WTC11 (cell line): Measurements from ENCODE around the gene GPHA2. TPM values are rescaled to one million over a fixed set of nuclear protein-coding genes. Genes with fewer than 3 reads are reported as not detected.
A peak's percentile ranks its signal among the peaks of the same experiment; 100 is the strongest.

Experiments
- ATAC-seq: fragments of 200-7000 bp; cut with Tn5 transposase; 2 replicates; pipeline ENCODE4 v1.10.0; 2021; ENCODE audit warnings: mild to moderate bottlenecking, moderate library complexity
- CTCF ChIA-PET: fragments of 300-600 bp; sonication (Branson Sonifier 250); formaldehyde crosslinking; loops from one replicate; lab custom pipeline; 2021; ENCODE audit warnings: antibody characterized with exemption; lab: Charles Lee
- POLR2A ChIA-PET: fragments of 350-600 bp; sonication (Branson Sonifier 250); formaldehyde crosslinking; loops from one replicate; lab custom pipeline; 2021; ENCODE audit warnings: antibody characterized with exemption; lab: Charles Lee
- DNase-seq: peaks from one replicate; pipeline ENCODE4 v3.0.0; 2021; ENCODE audit warnings: low spot score
- H3K27ac Mint-ChIP-seq: 2 replicates; pipeline ENCODE4 v1.8.0; 2021; ENCODE audit warnings: mixed read lengths
- H3K27me3 Mint-ChIP-seq: 2 replicates; pipeline ENCODE4 v1.8.0; 2021; ENCODE audit warnings: low read depth, mild to moderate bottlenecking, moderate library complexity, mixed read lengths
- H3K36me3 Mint-ChIP-seq: 2 replicates; pipeline ENCODE4 v1.8.0; 2021; ENCODE audit warnings: mixed read lengths
- H3K4me1 Mint-ChIP-seq: 2 replicates; pipeline ENCODE4 v1.8.0; 2022; ENCODE audit warnings: mixed read lengths
- H3K4me3 Mint-ChIP-seq: 2 replicates; pipeline ENCODE4 v1.8.0; 2021; ENCODE audit warnings: mild to moderate bottlenecking, moderate library complexity, mixed read lengths
- H3K9me3 Mint-ChIP-seq: 2 replicates; pipeline ENCODE4 v1.8.0; 2021; ENCODE audit warnings: mixed read lengths
- CREB1 ChIP-seq: sonication (generic); formaldehyde crosslinking; IDR thresholded peaks from 2 replicates; pipeline ENCODE4 v1.8.0; 2023; ENCODE audit warnings: mild to moderate bottlenecking, missing genetic modification reagents
- CREM ChIP-seq: sonication (generic); formaldehyde crosslinking; IDR thresholded peaks from 2 replicates; pipeline ENCODE4 v1.8.1; 2022; ENCODE audit warnings: mild to moderate bottlenecking, missing genetic modification reagents, moderate library complexity
- E2F4 ChIP-seq: sonication (generic); formaldehyde crosslinking; IDR thresholded peaks from 2 replicates; pipeline ENCODE4 v1.8.1; 2022; ENCODE audit warnings: low read depth, mild to moderate bottlenecking, moderate library complexity, missing genetic modification reagents, borderline replicate concordance
- ELF4 ChIP-seq: sonication (generic); formaldehyde crosslinking; IDR thresholded peaks from 2 replicates; pipeline ENCODE4 v1.8.1; 2022; ENCODE audit warnings: low read depth, mild to moderate bottlenecking, moderate library complexity, missing genetic modification reagents
- ETV6 ChIP-seq: sonication (generic); formaldehyde crosslinking; IDR thresholded peaks from 2 replicates; pipeline ENCODE4 v1.8.1; 2022; ENCODE audit warnings: mild to moderate bottlenecking, missing genetic modification reagents
- GTF2I ChIP-seq: fragments of 250-450 bp; sonication (Bioruptor Pico); conservative IDR thresholded peaks from 2 replicates; pipeline ENCODE4 v1.4.0; 2021; ENCODE audit warnings: mild to moderate bottlenecking
- HMGA2 ChIP-seq: fragments of 250-450 bp; sonication (Bioruptor Pico); IDR thresholded peaks from 2 replicates; pipeline ENCODE4 v1.4.0; 2021; ENCODE audit warnings: mild to moderate bottlenecking, moderate library complexity
- IRF2 ChIP-seq: sonication (generic); formaldehyde crosslinking; IDR thresholded peaks from 2 replicates; pipeline ENCODE4 v1.8.0; 2022; ENCODE audit warnings: low read depth, missing genetic modification reagents, borderline replicate concordance
- JAZF1 ChIP-seq: fragments of 250-450 bp; sonication (Bioruptor Pico); IDR thresholded peaks from 2 replicates; pipeline ENCODE4 v1.9.0; 2021; ENCODE audit warnings: moderate library complexity, mild to moderate bottlenecking, inconsistent platforms
- MXD4 ChIP-seq: fragments of 250-450 bp; sonication (Bioruptor Pico); IDR thresholded peaks from 2 replicates; pipeline ENCODE4 v1.8.0; 2021; ENCODE audit warnings: mild to moderate bottlenecking, moderate library complexity, borderline replicate concordance
- NFE2L1 ChIP-seq: sonication (generic); formaldehyde crosslinking; IDR thresholded peaks from 2 replicates; pipeline ENCODE4 v1.8.1; 2023; ENCODE audit warnings: missing genetic modification reagents
- NFYB ChIP-seq: sonication (generic); formaldehyde crosslinking; conservative IDR thresholded peaks from 2 replicates; pipeline ENCODE4 v1.8.0; 2022; ENCODE audit warnings: low read depth, missing genetic modification reagents
- NR3C1 ChIP-seq: sonication (generic); formaldehyde crosslinking; conservative IDR thresholded peaks from 2 replicates; pipeline ENCODE4 v1.8.1; 2023; ENCODE audit warnings: low read depth, mild to moderate bottlenecking, missing genetic modification reagents
- RORB ChIP-seq: fragments of 250-450 bp; sonication (Bioruptor Pico); IDR thresholded peaks from 2 replicates; pipeline ENCODE4 v1.9.0; 2021; ENCODE audit warnings: mild to moderate bottlenecking
- SOX15 ChIP-seq: fragments of 250-450 bp; sonication (Bioruptor Pico); IDR thresholded peaks from 2 replicates; pipeline ENCODE4 v1.9.0; 2021; ENCODE audit warnings: mild to moderate bottlenecking
- TEAD1 ChIP-seq: sonication (generic); formaldehyde crosslinking; IDR thresholded peaks from 2 replicates; pipeline ENCODE4 v1.8.0; 2022; ENCODE audit warnings: mild to moderate bottlenecking, missing genetic modification reagents
- TP53 ChIP-seq: sonication (generic); formaldehyde crosslinking; IDR thresholded peaks from 2 replicates; pipeline ENCODE4 v1.8.1; 2023; ENCODE audit warnings: mild to moderate bottlenecking, missing genetic modification reagents
- ZNF396 ChIP-seq: fragments of 250-450 bp; sonication (Bioruptor Pico); IDR thresholded peaks from 2 replicates; pipeline ENCODE4 v1.8.0; 2021; ENCODE audit warnings: mild to moderate bottlenecking, moderate library complexity, borderline replicate concordance
- ZNF416 ChIP-seq: fragments of 250-450 bp; sonication (Bioruptor Pico); IDR thresholded peaks from 2 replicates; pipeline ENCODE4 v1.9.0; 2021; ENCODE audit warnings: mild to moderate bottlenecking, inconsistent platforms
- total RNA-seq: library from RNA; stranded (reverse); gene quantifications from 3 replicates; pipeline ENCODE4 v1.2.3, GENCODE V29; 2021
- TF ChIP-seq, protein P1 (sequence below): sonication (generic); formaldehyde crosslinking; IDR thresholded peaks from 2 replicates; pipeline ENCODE4 v1.8.1; 2023; ENCODE audit warnings: mild to moderate bottlenecking, moderate library complexity, missing genetic modification reagents
- TF ChIP-seq, protein P2 (sequence below): sonication (generic); formaldehyde crosslinking; IDR thresholded peaks from 2 replicates; pipeline ENCODE4 v1.8.0; 2022; ENCODE audit warnings: mild to moderate bottlenecking, missing genetic modification reagents
- TF ChIP-seq, protein P3 (sequence below): fragments of 250-450 bp; sonication (Bioruptor Pico); conservative IDR thresholded peaks from 2 replicates; pipeline ENCODE4 v1.9.0; 2021; ENCODE audit warnings: mild to moderate bottlenecking
- TF ChIP-seq, protein P4 (sequence below): fragments of 250-450 bp; sonication (Bioruptor Pico); IDR thresholded peaks from 2 replicates; pipeline ENCODE4 v2.1.2; 2022; ENCODE audit warnings: mild to moderate bottlenecking, moderate library complexity

Gene GPHA2
- total RNA-seq, 1 experiment from 2014 or later, result 1.6 TPM

DNA sequence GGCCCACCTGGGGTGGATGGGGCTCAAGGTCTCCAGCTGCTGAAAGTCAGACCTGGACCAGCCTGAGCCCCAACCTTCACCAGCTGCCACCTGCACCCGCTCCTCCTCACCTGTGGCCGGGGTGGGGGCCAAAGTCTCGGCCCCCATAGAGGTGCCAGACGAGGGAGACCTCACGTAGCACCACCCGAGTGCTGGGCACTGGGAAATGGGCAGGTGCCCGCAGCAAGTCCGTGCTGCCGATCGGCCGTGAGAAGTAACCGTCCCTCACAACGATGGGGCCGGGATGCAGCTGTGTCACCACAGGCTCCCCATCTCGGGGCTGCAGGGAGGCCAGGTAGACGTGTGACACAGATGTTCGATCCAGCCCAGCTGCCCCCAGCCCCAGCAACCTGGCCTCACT is 34.9 kb downstream of the GPHA2 start:
- POLR2A ChIA-PET, result no interaction called here
- no peak for TF ChIP-seq NFYB (CRISPR knock-in tag)
- TF ChIP-seq, protein P1, sequence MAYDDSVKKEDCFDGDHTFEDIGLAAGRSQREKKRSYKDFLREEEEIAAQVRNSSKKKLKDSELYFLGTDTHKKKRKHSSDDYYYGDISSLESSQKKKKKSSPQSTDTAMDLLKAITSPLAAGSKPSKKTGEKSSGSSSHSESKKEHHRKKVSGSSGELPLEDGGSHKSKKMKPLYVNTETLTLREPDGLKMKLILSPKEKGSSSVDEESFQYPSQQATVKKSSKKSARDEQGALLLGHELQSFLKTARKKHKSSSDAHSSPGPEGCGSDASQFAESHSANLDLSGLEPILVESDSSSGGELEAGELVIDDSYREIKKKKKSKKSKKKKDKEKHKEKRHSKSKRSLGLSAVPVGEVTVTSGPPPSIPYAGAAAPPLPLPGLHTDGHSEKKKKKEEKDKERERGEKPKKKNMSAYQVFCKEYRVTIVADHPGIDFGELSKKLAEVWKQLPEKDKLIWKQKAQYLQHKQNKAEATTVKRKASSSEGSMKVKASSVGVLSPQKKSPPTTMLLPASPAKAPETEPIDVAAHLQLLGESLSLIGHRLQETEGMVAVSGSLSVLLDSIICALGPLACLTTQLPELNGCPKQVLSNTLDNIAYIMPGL (CRISPR knock-in tag), result no peak
- TF ChIP-seq E2F4, result no peak
- TF ChIP-seq GTF2I (CRISPR knock-in tag), result no peak
- no peak for TF ChIP-seq ELF4 (CRISPR knock-in tag)
- TF ChIP-seq, protein P2, sequence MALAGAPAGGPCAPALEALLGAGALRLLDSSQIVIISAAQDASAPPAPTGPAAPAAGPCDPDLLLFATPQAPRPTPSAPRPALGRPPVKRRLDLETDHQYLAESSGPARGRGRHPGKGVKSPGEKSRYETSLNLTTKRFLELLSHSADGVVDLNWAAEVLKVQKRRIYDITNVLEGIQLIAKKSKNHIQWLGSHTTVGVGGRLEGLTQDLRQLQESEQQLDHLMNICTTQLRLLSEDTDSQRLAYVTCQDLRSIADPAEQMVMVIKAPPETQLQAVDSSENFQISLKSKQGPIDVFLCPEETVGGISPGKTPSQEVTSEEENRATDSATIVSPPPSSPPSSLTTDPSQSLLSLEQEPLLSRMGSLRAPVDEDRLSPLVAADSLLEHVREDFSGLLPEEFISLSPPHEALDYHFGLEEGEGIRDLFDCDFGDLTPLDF (CRISPR knock-in tag), result no peak
- Mint-ChIP-seq H3K36me3 (peaks cover 9% of the 10 kb centered on the region; the same call in 1 of the 2 replicates), H3K4me3 (no peak overlapping the region), H3K27ac (no peak overlapping the region), H3K4me1 (no peaks in the 10 kb centered on the region), H3K9me3 (no peaks in the 10 kb centered on the region), H3K27me3 (no peaks in the 10 kb centered on the region)
- ATAC-seq (no peak), DNase-seq (no peak)
- CTCF ChIA-PET, result interaction anchor here (2.0 kb wide), 1 partner anchor 13 kb away, joined by 5 read pairs; no protein-coding TSS in a partner anchor

- H3K4me1 Mint-ChIP-seq, result no peaks in the 10 kb centered on the region
Observed at GRCh38 chr11:64900263-64900678, 35.4 kb downstream of the GPHA2 start.

More at GRCh38 chr11:64900263-64900678, 35.4 kb downstream of the GPHA2 start:
- TF ChIP-seq CREB1 (CRISPR knock-in tag), result no peak
- TF ChIP-seq RORB, result no peak
- no peak for TF ChIP-seq JAZF1 (CRISPR knock-in tag)
- no peak for TF ChIP-seq NFYB (CRISPR knock-in tag)
- TF ChIP-seq E2F4, result no peak
- no peak for TF ChIP-seq ZNF396
- TF ChIP-seq SOX15 (CRISPR knock-in tag), result no peak
- TF ChIP-seq GTF2I (CRISPR knock-in tag), result no peak
- no peak for TF ChIP-seq ETV6 (CRISPR knock-in tag)
- TF ChIP-seq TP53 (CRISPR knock-in tag), result no peak
- TF ChIP-seq, protein P3, sequence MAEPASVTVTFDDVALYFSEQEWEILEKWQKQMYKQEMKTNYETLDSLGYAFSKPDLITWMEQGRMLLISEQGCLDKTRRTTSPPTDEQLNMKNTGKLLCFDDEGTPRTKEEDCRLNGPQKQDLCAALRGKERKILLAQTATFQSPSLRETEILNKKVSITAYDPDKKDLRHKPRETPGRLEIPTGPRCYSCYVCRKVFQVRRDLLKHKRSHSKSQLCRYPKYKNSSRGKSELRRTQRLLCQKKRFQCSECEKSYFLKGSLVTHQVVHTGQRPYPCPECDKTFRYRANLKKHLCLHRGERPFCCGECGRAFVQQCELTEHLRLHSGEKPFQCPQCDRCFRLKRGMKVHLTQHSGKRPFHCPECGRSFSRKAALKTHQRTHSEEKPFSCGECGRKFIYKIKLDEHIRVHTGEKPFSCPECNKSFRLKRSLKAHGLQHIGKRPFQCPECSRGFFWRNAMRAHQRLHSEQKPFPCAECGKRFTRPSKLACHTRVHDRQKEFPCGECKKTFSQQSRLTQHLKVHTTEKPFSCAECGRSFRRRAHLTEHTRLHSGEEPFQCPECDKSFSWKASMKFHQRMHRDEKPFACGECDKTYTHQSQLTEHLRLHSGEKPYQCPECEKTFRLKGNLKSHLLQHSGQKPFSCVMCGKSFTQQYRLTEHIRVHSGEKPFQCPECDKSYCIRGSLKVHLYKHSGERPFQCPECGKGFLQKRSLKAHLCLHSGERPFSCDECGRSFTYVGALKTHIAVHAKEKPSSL (CRISPR knock-in tag), result no peak
- TF ChIP-seq NR3C1 (CRISPR knock-in tag), result no peak
- no peak for TF ChIP-seq HMGA2 (CRISPR knock-in tag)
- TF ChIP-seq, protein P4, sequence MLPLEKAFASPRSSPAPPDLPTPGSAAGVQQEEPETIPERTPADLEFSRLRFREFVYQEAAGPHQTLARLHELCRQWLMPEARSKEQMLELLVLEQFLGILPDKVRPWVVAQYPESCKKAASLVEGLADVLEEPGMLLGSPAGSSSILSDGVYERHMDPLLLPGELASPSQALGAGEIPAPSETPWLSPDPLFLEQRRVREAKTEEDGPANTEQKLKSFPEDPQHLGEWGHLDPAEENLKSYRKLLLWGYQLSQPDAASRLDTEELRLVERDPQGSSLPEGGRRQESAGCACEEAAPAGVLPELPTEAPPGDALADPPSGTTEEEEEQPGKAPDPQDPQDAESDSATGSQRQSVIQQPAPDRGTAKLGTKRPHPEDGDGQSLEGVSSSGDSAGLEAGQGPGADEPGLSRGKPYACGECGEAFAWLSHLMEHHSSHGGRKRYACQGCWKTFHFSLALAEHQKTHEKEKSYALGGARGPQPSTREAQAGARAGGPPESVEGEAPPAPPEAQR (CRISPR knock-in tag), result no peak
- TF ChIP-seq ZNF416 (CRISPR knock-in tag), result no peak
- TF ChIP-seq IRF2 (CRISPR knock-in tag), result no peak
- TF ChIP-seq NFE2L1 (CRISPR knock-in tag), result no peak
- TF ChIP-seq MXD4 (CRISPR knock-in tag), result no peak
- no peak for TF ChIP-seq CREM (CRISPR knock-in tag)
- no peak for TF ChIP-seq TEAD1 (CRISPR knock-in tag)
- DNase-seq (no peak), ATAC-seq (no peak)
- Mint-ChIP-seq H3K4me3 (no peak overlapping the region), H3K27me3 (no peaks in the 10 kb centered on the region), H3K36me3 (peaks cover 8% of the 10 kb centered on the region; the same call in 1 of the 2 replicates), H3K9me3 (no peaks in the 10 kb centered on the region), H3K27ac (peak overlapping the region; percentile 50; the same call in 1 of the 2 replicates)
- ChIA-PET POLR2A (no interaction called here), CTCF (interaction anchor here (2.0 kb wide), 1 partner anchor 12 kb away, joined by 5 read pairs; no protein-coding TSS in a partner anchor)
